UCSD-AML1 (cell line): ENCODE measurements around the gene SNF8.
"Not testable (repeated sequence)": the region's sequence is repeated elsewhere in the genome, so short reads cannot be mapped to it uniquely, and the experiment has no call there.

Experiments used
- DNase-seq: peaks from one replicate; lab custom pipeline; 2025; ENCODE audit not compliant: unreplicated experiment; lab: John Stamatoyannopoulos, UW

SNF8 gene, protein sequence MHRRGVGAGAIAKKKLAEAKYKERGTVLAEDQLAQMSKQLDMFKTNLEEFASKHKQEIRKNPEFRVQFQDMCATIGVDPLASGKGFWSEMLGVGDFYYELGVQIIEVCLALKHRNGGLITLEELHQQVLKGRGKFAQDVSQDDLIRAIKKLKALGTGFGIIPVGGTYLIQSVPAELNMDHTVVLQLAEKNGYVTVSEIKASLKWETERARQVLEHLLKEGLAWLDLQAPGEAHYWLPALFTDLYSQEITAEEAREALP

GRCh38 chr17:48944515-48945260 is at the start of gene SNF8:
SNF8 (minus strand) TSS chr17:48944842; CDS start chr17:48944734, 108 bp downstream.
- peak; percentile 91 for DNase-seq

- no peak for DNase-seq
These were observed 49.3 kb upstream of the SNF8 start for GRCh38 chr17:48993951-48994350.

GRCh38 chr17:48993305-48993704 is 48.7 kb upstream of the SNF8 start:
- DNase-seq = no peak

DNA sequence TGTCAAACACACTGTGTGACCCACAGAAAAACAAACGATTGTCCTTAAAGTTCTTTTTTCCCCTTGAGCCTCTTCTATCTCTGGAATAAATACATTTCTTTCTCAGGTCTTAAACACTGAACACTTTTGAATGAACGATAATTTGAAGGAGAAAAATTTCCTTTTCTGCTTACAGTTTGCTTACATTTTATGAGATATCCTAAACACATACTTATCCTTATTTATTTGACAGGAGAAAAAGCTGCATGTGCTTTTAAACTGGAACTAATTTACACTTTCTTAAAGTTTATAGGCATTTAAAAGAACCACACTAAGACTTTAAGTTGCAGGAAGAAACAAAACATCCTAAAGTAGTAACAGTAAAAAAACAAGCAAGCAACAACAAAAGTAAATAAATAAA is 47.8 kb upstream of the SNF8 start:
- DNase-seq = no peak

DNA sequence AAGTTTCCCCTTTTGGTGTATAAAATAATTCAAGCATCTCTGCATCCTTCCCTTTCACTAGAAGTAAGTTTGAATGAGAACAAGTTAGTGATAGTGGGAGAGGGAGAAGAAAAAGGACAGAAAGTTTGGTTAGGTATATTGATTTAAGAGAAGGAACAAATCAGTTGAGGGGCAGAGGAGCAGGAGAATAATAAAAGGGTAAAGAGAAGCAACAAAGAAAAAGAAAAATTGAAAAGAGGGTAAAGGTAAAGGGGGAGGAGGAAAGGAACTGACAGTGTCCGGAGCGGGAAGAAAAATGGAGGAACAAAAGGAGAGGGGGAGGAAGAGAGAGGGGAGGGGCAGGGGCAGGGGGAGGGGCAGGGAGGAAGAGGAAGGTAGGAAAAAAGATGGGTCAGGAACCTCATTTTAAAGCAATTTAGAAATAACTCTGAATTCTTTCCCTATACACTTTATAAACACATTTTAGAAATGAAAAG is 46.3 kb upstream of the SNF8 start:
- no peak for DNase-seq

DNA sequence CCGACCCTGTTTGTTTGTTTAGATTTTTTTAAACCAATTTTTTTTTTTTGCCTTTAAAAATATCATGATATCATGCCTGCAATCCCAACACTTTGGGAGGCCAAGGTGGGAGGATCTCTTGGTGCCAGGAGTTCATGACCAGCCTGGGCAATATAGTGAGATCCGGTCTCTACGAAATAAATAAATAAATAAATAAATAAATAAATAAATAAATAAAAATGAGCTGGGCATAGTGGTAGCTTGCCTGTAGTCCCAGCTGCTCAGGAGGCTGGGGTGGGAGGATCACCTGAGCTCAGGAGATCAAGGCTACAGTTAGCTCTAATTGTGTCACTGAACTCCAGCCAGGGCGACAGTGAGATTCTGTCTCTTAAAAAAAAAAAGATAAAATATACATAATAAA is 44.5 kb upstream of the SNF8 start:
- no peak for DNase-seq

- no peak for DNase-seq
These were observed 41.0 kb upstream of the SNF8 start for GRCh38 chr17:48985436-48986245.

DNA sequence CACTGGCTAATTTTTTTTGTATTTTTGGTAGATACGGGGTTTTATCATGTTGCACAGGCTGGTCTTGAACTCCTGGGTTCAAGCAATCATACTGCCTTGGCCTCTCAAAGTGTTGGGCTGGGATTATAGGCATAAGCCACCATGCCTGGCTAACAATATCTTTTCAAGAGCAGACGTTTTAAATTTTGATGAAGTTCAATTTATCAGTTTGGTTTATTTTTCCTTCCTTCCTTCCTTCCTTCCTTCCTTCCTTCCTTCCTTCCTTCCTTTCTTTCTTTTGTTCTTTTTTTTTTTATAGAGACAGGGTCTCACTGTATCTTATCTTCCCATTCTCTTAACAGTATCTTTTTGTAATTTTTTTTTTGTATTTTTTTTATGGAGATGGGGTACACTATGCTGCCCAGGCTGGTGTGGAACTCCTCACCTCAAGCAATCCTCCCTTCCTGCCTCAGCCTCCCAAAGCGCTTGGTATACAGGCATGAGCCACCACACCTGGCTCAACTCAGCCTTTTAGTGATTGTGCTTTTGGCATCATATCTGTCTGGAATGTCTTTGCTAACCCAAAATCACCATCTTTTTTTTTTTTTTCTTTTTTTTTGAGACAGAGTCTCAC is 37.4 kb upstream of the SNF8 start:
- DNase-seq = no peak

GRCh38 chr17:48973806-48974205 is 29.2 kb upstream of the SNF8 start:
- DNase-seq = no peak

DNA sequence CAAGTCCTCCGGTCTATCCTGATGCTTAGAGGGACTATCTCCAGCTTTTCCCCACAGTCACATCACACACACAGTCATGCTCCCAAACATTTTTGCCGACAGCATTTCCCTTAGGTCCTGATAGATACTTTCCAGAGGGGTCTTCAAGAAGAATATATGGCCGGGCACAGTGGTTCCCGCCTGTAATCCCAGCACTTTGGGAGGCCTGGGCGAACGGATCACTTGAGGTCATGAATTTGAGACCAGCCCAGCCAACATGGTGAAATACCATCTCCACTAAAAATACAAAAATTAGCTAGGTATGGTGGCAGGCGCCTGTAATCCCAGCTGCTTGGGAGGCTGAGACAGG is 28.1 kb upstream of the SNF8 start:
- no peak for DNase-seq

GRCh38 chr17:48970865-48971687 is 26.4 kb upstream of the SNF8 start:
- DNase-seq = no peak

DNA sequence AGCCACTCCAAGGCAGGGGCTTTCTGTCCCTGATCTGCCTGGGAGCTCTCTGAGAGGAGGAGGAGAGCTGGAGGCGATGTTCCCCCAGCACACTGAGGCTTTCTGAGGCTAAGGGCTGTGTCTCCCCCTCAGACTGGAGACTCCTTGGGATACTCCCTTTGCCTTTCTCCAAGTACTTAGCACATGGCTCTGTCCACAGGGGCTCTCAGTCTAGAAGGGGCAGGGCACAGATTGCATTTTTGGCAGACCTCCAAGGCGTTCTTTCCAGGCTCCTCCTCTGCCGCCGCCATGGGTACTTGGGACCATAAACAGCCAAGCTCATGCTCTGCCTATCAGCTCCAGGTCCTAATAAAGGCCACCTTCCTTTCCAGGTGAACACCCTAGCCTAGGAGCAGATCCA is 25.6 kb upstream of the SNF8 start:
- no peak for DNase-seq

GRCh38 chr17:48961516-48962233 is 17.0 kb upstream of the SNF8 start:
- no peak for DNase-seq

DNA sequence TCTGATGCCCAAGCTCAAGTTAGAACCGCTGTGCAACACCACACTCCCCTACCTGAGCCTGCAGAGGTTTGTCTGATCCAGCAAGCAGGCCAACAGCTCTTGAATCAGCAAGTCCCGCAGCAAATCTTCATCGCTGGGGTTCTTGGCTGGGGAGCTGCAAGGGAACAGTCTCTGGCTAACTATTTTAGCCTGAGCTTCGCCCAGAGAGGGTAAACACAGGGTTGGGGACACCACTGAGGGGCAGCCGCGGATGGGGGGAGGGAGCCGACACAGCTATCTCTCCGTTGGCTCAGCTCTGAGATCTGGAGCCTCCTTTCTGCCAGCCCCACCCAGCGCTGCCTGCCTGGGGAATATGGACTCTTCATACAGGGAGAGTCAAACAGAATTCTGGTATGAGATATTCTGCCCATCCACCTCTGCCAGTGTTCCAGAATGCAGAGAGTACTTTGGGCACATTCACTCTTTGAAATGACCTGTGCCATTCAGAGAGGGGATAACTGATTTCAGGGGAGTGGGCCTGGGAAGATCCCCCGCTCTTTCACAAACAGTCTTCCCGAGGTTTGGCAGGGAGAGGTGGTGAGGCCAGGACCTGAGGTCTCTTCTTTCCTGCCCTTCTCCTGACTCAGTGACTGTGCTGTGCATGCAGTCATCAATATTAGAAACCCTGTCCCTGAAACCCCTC is 16.3 kb upstream of the SNF8 start:
- DNase-seq = no peak

DNA sequence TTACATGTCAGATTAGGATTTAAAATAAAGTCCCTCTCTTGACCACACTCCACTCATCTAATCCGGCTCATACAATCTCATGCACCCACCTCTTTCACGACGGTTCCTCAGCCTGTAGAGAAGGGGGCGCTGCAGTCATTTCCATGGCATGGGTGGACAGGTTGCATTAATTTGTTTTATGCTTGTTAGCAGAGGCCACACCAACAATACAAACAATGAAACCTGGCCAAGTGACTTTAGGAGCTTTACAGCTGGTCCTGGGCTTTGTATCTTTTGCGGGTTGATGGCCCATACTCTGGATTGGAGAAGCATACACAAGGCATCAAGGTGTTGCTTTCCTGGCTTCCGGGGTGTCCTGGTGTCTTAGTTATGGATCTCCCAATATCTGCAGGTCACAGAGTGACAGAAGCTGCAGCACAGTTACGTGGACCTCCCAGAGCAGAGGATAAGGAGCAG is 9.7 kb upstream of the SNF8 start:
- DNase-seq = no peak

DNA sequence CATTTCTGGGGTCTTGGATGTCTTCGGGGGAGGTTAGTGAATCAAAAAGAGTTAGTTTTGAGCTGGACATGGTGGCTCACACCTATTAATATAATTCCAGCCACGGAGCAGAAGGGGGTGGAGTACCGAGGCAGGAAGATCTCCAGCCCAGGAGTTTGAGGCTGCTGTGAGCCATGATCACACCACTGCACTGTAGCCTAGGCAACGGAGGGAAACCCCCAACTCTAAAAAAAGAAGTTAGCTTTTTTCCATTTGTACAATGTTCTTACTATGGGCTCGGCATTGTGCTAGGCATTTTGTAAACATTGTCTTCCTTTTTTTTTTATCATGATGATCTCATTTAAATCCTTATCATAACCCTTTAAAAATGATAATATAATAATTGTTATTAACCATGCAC is 8.3 kb upstream of the SNF8 start:
- no peak for DNase-seq

- no peak for DNase-seq
These were observed 6.9 kb upstream of the SNF8 start for GRCh38 chr17:48951572-48951971.

DNA sequence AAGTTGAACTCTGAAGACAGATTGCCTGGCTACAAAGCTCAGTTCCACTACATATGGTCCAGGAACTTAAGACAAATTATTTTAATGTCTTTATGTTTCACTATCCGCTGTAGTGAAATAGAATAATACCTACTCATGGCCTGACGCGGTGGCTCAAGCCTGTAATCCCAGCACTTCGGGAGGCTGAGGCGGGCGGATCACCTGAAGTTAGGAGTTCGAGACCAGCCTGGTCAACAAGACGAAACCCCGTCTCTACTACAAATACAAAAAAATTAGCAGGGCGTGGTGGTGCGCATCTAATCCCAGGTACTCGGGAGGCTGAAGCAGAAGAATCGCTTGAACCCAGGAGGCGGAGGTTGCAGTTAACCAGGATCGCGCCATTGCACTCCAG is 614 bp upstream of the SNF8 start:
- DNase-seq = not testable (repeated sequence)

DNA sequence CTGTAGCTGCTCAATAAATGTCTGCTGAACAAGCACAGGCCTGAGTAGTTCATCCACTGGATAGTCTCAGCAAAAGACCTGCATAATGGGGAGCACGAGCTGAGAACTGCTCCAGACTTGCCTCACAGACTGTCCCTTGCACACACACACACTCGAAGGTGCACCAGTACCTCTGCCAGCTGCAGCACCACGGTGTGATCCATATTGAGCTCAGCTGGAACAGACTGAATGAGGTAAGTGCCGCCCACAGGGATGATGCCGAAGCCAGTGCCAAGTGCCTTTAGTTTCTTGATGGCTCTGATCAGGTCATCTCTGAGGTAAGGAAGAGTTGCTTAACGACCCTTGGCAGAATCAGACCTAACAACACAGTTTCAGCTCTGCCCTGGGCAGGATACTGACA is 11.6 kb downstream of the SNF8 start:
- DNase-seq = no peak
